ENCODE measurements around the gene SLC30A4.

SLC30A4 gene

DNA sequence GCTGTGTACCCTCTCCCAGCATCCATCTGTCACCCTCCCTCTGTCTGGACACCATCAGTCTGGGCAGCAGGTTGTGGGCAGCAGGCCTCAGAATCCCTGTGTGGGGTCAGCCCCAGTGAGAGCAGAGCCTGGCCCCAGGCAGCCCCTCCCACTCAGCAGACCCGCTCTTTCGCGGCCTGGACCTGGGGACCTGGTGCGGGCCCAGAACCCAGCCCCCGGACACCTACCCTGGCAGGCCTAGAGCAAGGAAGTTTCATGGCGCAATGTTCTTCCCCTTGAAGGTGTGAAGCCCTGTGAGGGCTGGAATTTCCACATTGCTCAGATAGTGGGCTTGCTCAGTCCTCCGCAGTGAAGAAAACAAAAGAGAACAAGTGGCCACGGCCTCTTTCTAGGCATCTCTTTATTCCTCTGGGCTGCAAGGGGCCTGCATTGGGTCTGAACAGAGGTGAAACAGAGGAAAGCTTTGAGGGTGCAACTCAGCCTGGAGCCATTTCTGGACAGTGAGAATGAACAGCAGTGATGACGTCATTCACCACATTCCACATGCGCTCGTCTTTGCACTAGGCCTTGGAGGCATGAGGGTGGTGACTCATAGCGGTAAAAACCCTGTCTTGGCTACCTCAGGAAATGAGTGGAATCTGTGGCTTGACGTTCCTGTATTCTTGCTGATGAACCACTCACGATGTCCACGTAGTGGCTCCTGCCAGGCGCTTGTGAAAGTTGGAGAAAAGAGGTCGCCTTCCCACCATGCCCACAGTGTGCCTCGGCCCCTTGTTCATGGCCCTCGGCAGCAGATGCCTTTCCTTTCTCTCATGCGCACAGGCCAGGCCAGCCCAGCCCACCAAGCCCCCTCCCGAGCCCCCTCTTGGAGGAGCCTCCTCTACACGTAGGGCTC is 66.1 kb downstream of the SLC30A4 start:
- Histone ChIP-seq H3K36me3 (ENCODE audit: control insufficient read depth in 1 of 2, insufficient read depth in 2 of 2, low read depth in 1 of 2, low read length in 2 of 2) (no peaks in the 10 kb centered on the region), H2BK12ac (ENCODE audit: low read length in 2 of 2) (peak overlapping the region; percentile 92 to 93), H3K4me3 (ENCODE audit: insufficient read depth in 1 of 2, low read depth in 1 of 2, low read length in 2 of 2) (no peak overlapping the region), H2BK5ac (ENCODE audit: low read depth, low read length, poor library complexity, severe bottlenecking) (peak overlapping the region; percentile 84), H2BK120ac (ENCODE audit: low read depth, low read length) (peak overlapping the region; percentile 66), H3K4me1 (ENCODE audit: control insufficient read depth, insufficient read depth, low read depth, low read length) (peaks cover 24% of the 10 kb centered on the region), H3K27me3 (ENCODE audit: control insufficient read depth in 1 of 2, insufficient read depth in 1 of 2, low read length in 2 of 2) (no peaks in the 10 kb centered on the region), H3K4ac (ENCODE audit: low read depth in 1 of 2, low read length in 2 of 2) (peak overlapping the region in 1 of 2 experiments; percentile 88), H2AK5ac (ENCODE audit: low read length, severe bottlenecking) (peak overlapping the region; percentile 76), H3K14ac (ENCODE audit: low read length in 2 of 2) (peak overlapping the region in 1 of 2 experiments; percentile 41), H3K23ac (ENCODE audit: low read length in 2 of 2) (no peak overlapping the region), H3K18ac (ENCODE audit: low read depth in 1 of 2, low read length in 2 of 2) (peak overlapping the region; percentile 79 to 85), H3K79me1 (replicated peaks; ENCODE audit: low read length, poor library complexity, severe bottlenecking) (no peaks in the 10 kb centered on the region), H3K4me2 (ENCODE audit: low read length, poor library complexity, severe bottlenecking) (no peak overlapping the region), H2AFZ (ENCODE audit: low read depth, low read length) (peak overlapping the region; percentile 64), H2BK15ac (ENCODE audit: low read depth, poor library complexity, severe bottlenecking) (peak overlapping the region; percentile 90), H4K91ac (ENCODE audit: low read length) (peak overlapping the region; percentile 97), H3K9ac (ENCODE audit: low read length) (peak overlapping the region; percentile 89), H3K9me3 (ENCODE audit: control insufficient read depth, low read length) (peaks cover 5% of the 10 kb centered on the region), H4K8ac (ENCODE audit: low read length) (peak overlapping the region; percentile 85), H3K27ac (ENCODE audit: low read length, poor library complexity, severe bottlenecking) (peak overlapping the region; percentile 78)
- 42% methylated on average over 18 of the region's 22 CpGs for WGBS
- peak; percentile 99 for DNase-seq

DNA sequence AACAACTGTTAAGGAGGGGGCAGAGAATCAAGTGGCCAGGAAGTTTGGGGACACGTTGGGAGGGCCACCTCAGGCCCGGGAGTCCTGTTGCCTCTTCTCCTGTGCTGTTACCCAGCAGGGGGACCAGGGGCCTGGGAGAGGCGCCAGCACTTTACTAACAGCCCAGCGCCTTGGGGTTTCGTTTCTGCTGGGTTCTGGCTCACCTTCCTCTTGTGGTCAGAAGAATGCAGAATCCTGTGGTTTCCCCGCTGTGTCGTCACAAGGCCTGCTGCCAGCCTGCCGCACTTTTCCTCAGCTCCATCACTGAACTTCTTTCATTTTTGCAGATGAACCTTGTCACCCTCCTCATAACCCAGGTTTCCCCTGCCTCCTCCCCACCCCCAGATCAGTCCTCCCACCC is 67.7 kb downstream of the SLC30A4 start:
- peaks cover 7% of the 10 kb centered on the region for H3K9me3 ChIP-seq (ENCODE audit: control insufficient read depth, low read length)
- peak overlapping the region; percentile 88 for H4K8ac ChIP-seq (ENCODE audit: low read length)
- H3K4me2 ChIP-seq (ENCODE audit: low read length, poor library complexity, severe bottlenecking) = peak overlapping the region; percentile 47
- peak overlapping the region in 1 of 2 experiments; percentile 96 for H3K4ac ChIP-seq (ENCODE audit: low read depth in 1 of 2, low read length in 2 of 2)
- peak overlapping the region; percentile 95 for H2BK15ac ChIP-seq (ENCODE audit: low read depth, poor library complexity, severe bottlenecking)
- H3K9ac ChIP-seq (ENCODE audit: low read length) = peak overlapping the region; percentile 65
- H2AK5ac ChIP-seq (ENCODE audit: low read length, severe bottlenecking) = peak overlapping the region; percentile 98
- peak overlapping the region; percentile 20 for H2BK5ac ChIP-seq (ENCODE audit: low read depth, low read length, poor library complexity, severe bottlenecking)
- H2BK120ac ChIP-seq (ENCODE audit: low read depth, low read length) = peak overlapping the region; percentile 50
- H3K18ac ChIP-seq (ENCODE audit: low read depth in 1 of 2, low read length in 2 of 2) = peak overlapping the region; percentile 51 to 82
- DNase-seq = peak; percentile 94
- no peak overlapping the region for H3K23ac ChIP-seq (ENCODE audit: low read length in 2 of 2)
- H2BK12ac ChIP-seq (ENCODE audit: low read length in 2 of 2) = peak overlapping the region; percentile 83 to 94
- peak overlapping the region; percentile 44 for H2AFZ ChIP-seq (ENCODE audit: low read depth, low read length)
- H3K27me3 ChIP-seq (ENCODE audit: control insufficient read depth in 1 of 2, insufficient read depth in 1 of 2, low read length in 2 of 2) = peaks cover 0 to 8% of the 10 kb centered on the region in 2 experiments
- H3K27ac ChIP-seq (ENCODE audit: low read length, poor library complexity, severe bottlenecking) = peak overlapping the region; percentile 70
- H4K91ac ChIP-seq (ENCODE audit: low read length) = peak overlapping the region; percentile 66
- 9% methylated on average over 8 of the region's 8 CpGs for WGBS
- H3K36me3 ChIP-seq (ENCODE audit: control insufficient read depth in 1 of 2, insufficient read depth in 2 of 2, low read depth in 1 of 2, low read length in 2 of 2) = no peaks in the 10 kb centered on the region
- H3K14ac ChIP-seq (ENCODE audit: low read length in 2 of 2) = peak overlapping the region in 1 of 2 experiments; percentile 13
- no peaks in the 10 kb centered on the region for H3K79me1 ChIP-seq (replicated peaks; ENCODE audit: low read length, poor library complexity, severe bottlenecking)
- H3K4me3 ChIP-seq (ENCODE audit: insufficient read depth in 1 of 2, low read depth in 1 of 2, low read length in 2 of 2) = peak overlapping the region in 1 of 2 experiments; percentile 30
- peaks cover 24% of the 10 kb centered on the region for H3K4me1 ChIP-seq (ENCODE audit: control insufficient read depth, insufficient read depth, low read depth, low read length)

DNA sequence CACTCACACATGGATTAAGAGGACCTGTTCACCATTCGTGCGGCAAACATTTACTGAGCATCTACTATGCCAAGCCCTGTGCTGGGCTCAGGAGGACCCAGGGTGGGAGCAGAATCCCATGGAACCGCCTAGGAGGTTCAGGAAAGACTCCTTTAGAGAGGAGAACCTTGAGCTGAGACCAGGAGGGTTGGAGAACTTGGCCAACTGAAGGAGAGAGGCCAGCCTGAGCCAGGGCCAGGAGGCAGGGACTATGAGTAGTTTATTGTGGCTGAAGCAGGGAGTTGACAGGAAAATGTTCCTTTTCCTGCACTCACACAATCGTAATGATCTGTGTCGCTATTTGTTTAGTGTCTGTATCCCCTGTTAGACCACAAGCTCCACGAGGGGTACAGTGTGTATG is 71.3 kb downstream of the SLC30A4 start:
- H3K9me3 ChIP-seq (ENCODE audit: control insufficient read depth, low read length) = peaks cover 7% of the 10 kb centered on the region
- no peak overlapping the region for H3K23ac ChIP-seq (ENCODE audit: low read length in 2 of 2)
- WGBS = 96% methylated on average over 6 of the region's 6 CpGs
- peaks cover 0 to 14% of the 10 kb centered on the region in 2 experiments for H3K27me3 ChIP-seq (ENCODE audit: control insufficient read depth in 1 of 2, insufficient read depth in 1 of 2, low read length in 2 of 2)
- H3K9ac ChIP-seq (ENCODE audit: low read length) = no peak overlapping the region
- H3K4me2 ChIP-seq (ENCODE audit: low read length, poor library complexity, severe bottlenecking) = no peak overlapping the region
- no peak overlapping the region for H3K4me3 ChIP-seq (ENCODE audit: insufficient read depth in 1 of 2, low read depth in 1 of 2, low read length in 2 of 2)
- H2AK5ac ChIP-seq (ENCODE audit: low read length, severe bottlenecking) = no peak overlapping the region
- H2BK12ac ChIP-seq (ENCODE audit: low read length in 2 of 2) = no peak overlapping the region
- no peak overlapping the region for H2BK120ac ChIP-seq (ENCODE audit: low read depth, low read length)
- no peak overlapping the region for H4K8ac ChIP-seq (ENCODE audit: low read length)
- H4K91ac ChIP-seq (ENCODE audit: low read length) = peak overlapping the region; percentile 35
- no peak overlapping the region for H3K14ac ChIP-seq (ENCODE audit: low read length in 2 of 2)
- no peak overlapping the region for H2AFZ ChIP-seq (ENCODE audit: low read depth, low read length)
- H3K4ac ChIP-seq (ENCODE audit: low read depth in 1 of 2, low read length in 2 of 2) = no peak overlapping the region
- peaks cover 27% of the 10 kb centered on the region for H3K4me1 ChIP-seq (ENCODE audit: control insufficient read depth, insufficient read depth, low read depth, low read length)
- H2BK5ac ChIP-seq (ENCODE audit: low read depth, low read length, poor library complexity, severe bottlenecking) = no peak overlapping the region
- H3K18ac ChIP-seq (ENCODE audit: low read depth in 1 of 2, low read length in 2 of 2) = no peak overlapping the region
- H2BK15ac ChIP-seq (ENCODE audit: low read depth, poor library complexity, severe bottlenecking) = no peak overlapping the region
- H3K79me1 ChIP-seq (replicated peaks; ENCODE audit: low read length, poor library complexity, severe bottlenecking) = no peaks in the 10 kb centered on the region
- H3K27ac ChIP-seq (ENCODE audit: low read length, poor library complexity, severe bottlenecking) = no peak overlapping the region
- DNase-seq = no peak
- H3K36me3 ChIP-seq (ENCODE audit: control insufficient read depth in 1 of 2, insufficient read depth in 2 of 2, low read depth in 1 of 2, low read length in 2 of 2) = no peaks in the 10 kb centered on the region
